GM19328 (cell line): ENCODE measurements around the gene AQP3.
A peak's percentile ranks its signal among the peaks of the same experiment; 100 is the strongest.
"Not testable (repeated sequence)": the region's sequence is repeated elsewhere in the genome, so short reads cannot be mapped to it uniquely, and the experiment has no call there.

Experiments
- ATAC-seq: cut with Tn5 transposase; IDR thresholded peaks from one replicate; pipeline ENCODE4 v1.9.1; 2021; ENCODE audit warnings: mild to moderate bottlenecking, moderate library complexity; ENCODE audit not compliant: unreplicated experiment

AQP3 gene

GRCh38 chr9:33465596-33466564, 18.5 kb upstream of the AQP3 start:
- no peak for ATAC-seq

DNA sequence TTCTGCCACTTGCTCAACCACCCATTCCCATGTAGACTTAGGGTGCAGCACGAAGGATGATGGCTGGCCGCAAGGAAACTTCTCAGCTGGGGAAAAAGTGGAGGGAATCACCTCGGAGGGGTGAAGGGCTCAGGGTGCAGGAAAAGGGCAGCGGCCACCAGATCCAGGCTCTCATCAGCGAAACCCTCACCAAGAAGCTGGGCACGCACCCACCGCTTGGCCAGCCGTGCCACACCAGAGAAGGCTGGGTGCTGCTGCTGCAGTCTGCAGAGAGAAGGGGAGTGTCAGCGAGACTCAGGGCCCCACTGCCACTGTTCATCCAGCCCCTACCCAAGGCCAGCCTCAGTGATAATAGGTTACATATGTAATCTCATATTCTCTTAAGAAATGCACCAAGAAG, 17.7 kb upstream of the AQP3 start:
- ATAC-seq: no peak

- no peak for ATAC-seq
Observed at GRCh38 chr9:33464045-33464636, 16.7 kb upstream of the AQP3 start.

DNA sequence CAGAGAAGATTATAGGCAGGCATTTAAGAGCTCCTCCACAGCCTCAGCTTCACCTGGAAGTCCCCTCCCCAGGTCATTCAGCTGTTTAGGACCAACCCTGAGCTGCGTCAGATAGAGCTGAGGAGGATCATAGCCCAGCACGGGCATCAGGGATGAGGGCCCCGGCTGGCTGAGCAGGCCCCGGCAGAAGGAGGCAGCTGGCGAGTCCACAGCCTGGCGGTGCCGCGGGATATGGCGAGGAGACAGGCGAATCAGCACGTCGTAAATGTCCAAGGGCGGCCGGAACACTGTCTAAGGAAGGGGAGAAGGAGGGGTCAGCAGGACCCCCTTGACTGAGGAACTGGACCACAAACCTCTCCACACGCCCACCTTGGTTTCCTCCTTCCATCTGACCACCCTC, 15.8 kb upstream of the AQP3 start:
- ATAC-seq: no peak

DNA sequence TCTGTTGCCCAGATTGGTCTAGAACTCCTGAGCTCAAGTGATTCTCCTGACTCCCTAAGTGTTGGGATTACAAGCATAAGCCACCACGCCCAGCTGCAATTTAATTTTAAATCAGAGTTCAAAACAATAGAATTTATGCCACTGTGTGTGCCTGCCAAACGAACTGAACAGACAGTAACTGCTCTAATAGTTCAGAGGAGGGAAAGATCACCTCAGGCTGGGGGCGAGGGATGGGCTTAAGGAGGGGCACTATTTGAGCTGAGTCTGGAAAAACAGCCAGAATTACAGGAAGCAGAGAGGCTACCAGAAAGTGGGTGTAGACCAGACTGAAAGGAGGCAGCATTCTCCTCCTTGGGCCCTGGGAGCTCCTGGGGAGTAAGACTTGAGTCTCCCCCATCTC, 14.1 kb upstream of the AQP3 start:
- ATAC-seq: no peak

DNA sequence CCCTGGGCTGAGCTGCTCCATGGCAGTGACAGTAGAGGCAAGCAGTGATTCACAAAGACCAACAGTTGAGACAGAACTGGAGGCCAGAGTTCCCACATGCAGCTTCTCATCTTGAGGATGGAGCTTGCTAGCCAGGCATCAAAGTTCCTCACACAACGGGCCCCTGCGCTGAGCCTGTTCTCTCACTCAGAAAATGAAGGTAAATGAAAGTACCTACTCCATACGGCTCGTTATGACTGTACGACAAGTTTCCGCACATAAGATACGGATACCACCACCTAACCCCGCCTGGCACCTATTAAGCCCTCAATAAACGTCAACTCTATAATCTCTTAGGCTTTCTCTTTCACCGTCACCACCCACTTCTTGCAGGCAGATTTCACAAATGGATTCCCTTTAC, 13.5 kb upstream of the AQP3 start:
- ATAC-seq: no peak

DNA sequence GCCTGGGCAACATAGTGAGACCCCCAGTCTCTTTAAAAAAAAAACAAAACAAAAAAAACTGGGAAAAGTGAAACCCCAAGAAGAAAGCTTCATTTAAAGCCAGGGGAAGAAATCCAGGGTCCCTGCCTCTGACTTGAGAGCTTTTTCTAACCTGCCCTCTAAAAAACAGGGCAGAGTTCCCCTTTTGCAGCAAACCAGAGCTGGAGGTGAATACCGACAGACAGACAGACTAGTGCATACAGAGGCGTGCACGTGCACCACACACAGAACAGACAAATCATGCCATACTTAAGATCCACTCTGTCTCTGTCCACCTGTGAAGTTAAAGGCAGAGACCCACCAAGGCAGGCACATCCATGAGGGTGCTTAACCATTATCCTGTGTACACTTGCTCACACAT, 11.7 kb upstream of the AQP3 start:
- no peak for ATAC-seq

GRCh38 chr9:33458444-33458843, 11.1 kb upstream of the AQP3 start:
- no peak for ATAC-seq

GRCh38 chr9:33455945-33456344, 8.6 kb upstream of the AQP3 start:
- ATAC-seq: no peak

DNA sequence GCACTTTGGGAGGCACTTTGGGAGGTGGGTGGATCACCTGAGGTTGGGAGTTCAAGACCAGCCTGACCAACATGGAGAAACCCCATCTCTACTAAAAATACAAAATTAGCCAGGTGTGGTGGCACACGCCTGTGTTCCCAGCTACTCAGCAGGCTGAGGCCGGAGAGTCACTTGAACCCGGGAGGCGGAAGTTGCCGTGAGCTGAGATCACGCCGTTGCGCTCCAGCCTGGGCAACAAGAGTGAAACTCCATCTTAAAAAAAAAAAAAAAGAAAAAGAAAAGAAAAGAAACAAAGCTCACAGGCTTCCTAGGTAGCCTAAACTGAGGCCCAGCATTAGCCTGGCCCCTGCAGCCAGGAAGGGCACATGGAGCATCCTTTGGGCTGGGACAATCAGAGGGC, 8.1 kb upstream of the AQP3 start:
- ATAC-seq: not testable (repeated sequence)

DNA sequence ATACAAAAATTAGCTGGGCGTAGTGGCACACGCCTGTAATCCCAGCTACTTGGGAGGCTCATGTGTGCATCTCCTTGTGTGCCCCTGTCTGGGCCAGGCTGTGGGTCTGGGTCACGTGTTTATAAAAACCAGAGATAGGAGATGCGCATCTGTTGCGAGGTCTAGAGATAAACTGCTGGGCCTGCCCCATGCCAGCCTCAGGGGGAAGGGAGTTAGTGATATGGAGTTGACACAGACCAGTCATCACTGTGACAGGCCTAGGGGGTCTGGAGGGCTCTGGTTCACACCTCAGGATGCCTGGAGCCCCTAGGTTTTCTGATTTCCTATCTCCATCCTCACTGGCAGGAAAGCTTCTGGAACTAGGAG, 7.3 kb upstream of the AQP3 start:
- ATAC-seq: not testable (repeated sequence)

- no peak for ATAC-seq
Observed at GRCh38 chr9:33453999-33454660, 6.7 kb upstream of the AQP3 start.

- ATAC-seq: no peak
Observed at GRCh38 chr9:33453286-33453860, 6.0 kb upstream of the AQP3 start.

- ATAC-seq: no peak
Observed at GRCh38 chr9:33452828-33453271, 5.5 kb upstream of the AQP3 start.

DNA sequence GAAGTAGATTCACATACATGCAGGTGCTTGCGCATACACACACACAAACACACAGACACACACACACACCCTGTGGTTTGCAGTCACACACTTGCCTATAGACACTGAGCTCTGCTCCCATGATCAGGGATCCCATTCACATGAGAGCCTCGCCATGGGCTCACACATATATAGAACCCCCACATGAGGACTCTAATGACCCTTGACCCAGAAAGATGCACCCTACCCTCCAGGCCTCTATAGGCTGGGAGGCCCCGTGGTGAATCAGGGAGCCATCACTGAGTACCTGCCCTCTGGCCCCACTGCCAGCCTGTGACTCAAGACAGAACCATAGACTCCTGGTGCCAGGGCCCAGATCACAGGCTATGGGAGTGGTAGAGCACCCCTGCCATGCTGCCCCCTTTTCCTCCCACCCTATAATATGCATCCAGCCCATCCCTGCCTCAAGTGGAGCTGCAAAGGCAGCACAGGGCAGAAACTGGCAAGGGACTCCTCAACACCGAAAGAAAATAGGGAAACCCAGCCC, 3.3 kb upstream of the AQP3 start:
- no peak for ATAC-seq

DNA sequence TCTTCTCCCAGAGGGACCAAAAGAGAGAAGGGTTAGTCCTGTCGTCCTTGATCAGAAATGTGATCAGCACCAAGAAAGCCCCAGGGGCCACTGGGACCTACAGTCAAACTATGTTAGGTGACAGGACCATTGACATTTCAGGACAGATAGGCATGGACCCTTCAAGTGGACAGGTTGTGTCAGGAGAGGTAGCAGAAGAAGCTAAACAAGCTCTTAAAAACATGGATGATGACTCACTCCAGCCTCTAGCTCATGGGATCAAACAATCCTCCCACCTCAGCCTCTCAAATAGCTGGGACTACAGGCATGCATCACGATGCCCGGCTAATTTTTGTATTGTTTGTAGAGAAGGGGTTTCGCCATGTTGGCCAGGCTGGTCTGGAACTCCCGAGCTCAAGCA, 2.3 kb upstream of the AQP3 start:
- no peak for ATAC-seq

DNA sequence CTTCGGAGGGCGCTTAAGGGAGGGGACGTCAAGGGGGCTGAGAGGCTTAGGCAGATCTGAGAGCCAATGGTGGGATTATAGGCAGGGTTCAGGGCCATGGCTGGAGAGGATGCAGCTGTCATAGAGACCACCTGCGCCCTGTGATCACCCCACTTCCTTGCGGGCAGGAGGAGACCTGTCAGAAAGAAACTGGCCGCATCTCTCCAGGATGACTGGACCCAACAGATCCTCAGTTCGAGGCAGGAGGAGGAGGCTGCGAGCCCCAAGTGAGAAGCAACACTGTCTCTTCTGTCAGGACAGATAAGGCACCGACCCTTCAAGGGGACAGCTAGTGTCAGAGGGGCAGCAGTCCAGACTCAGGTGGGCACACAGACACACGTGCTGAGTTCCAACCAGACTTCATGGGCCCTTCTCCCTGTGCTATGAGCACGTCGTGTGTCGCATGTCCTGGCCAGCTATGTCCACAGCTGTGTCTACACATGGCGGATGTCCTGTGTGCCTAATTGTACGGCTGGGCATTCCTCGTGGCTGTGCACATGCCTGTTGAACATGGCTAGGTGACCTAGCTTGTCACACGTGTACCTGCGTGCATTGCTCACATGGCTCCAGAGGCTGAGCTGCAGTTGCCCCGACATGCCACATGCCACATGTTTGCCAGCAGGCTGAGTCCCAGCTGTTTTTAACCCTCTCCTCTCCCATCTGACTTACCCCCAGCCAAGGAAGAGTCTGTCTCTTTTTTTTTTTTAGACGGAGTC, 583 bp upstream of the AQP3 start:
- ATAC-seq: no peak

DNA sequence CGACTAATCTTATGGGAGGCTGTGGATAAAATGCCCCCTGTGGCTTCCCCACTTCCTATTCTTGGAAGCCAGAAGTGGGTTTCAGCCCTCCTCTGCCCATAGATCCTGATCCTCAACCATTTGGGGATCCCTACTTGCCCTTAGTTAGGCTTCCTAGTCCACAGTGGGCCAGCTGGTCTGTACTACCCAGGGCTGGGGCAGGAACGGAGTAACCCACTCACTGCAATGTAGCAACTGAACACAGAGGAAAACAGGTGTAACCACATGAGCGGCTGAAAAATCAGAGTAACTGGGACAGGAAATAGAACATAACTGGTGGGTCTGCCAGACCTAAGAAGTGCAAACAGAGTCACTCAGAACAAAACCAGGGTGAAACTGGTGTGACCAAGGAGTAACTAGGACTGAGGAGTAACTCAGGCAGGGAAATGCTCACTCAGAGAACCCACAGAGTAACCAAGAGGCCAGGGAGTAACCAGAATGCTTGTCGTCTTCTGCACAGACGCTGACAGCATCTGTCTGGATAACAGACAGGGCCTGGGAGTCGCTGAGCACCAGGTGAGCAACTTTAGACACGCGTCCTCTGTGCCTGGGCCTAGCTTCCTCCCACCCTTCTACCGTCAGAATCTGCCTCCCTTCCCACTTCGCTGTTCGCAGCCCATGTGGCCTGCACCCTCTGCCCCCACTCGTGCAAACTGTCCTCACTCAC, 1.0 kb downstream of the AQP3 start:
- ATAC-seq: peak; percentile 82

- no peak for ATAC-seq
Observed at GRCh38 chr9:33445389-33446239, 1.8 kb downstream of the AQP3 start.
